Natural killer cell (primary cell): ENCODE results near the gene S100A5. TPM values are rescaled to one million over a fixed set of nuclear protein-coding genes. Genes with fewer than 3 reads are reported as not detected.

ENCODE experiments used
- ATAC-seq, 3 donors: fragments of 150-1000 bp in 2 of 3; fragments of 200-7000 bp in 1 of 3; cut with Tn5 transposase; 1 replicate in 1 of 3; 2 replicates in 2 of 3; pipeline ENCODE4 v1.10.0; 2021; ENCODE audit warnings: mild to moderate bottlenecking in 2 of 3, moderate library complexity in 2 of 3
- DNase-seq, 2 donors: peaks; one replicate each; pipeline versions ENCODE4 v3.0.0 to v3.0.0-alpha.2; 2013 to 2021; ENCODE audit warnings: mixed read lengths in 1 of 2
- H3K27ac ChIP-seq: one replicate; pipeline ENCODE4 v1.5.1; 2013; ENCODE audit warnings: mild to moderate bottlenecking, low read length
- H3K27me3 ChIP-seq: one replicate; pipeline ENCODE4 v1.6.1; 2013; ENCODE audit warnings: low read length; ENCODE audit not compliant: control insufficient read depth, insufficient read depth
- H3K36me3 ChIP-seq: one replicate; pipeline ENCODE4 v1.6.1; 2013; ENCODE audit warnings: low read length; ENCODE audit not compliant: control insufficient read depth, insufficient read depth
- H3K4me1 ChIP-seq: one replicate; pipeline ENCODE4 v1.6.1; 2013; ENCODE audit warnings: low read length; ENCODE audit not compliant: control insufficient read depth, insufficient read depth
- H3K4me3 ChIP-seq: one replicate; pipeline ENCODE4 v1.5.1; 2013; ENCODE audit warnings: low read length
- H3K9me3 ChIP-seq: one replicate; pipeline ENCODE4 v1.6.1; 2013; ENCODE audit warnings: low read length; ENCODE audit not compliant: control insufficient read depth, insufficient read depth
- H3K27ac Mint-ChIP-seq, 2 donors: one replicate each; pipeline ENCODE4 v1.8.0; 2022; ENCODE audit warnings: mild to moderate bottlenecking in 2 of 2, mixed read lengths in 2 of 2, moderate library complexity in 1 of 2
- H3K27me3 Mint-ChIP-seq, 2 donors: one replicate each; pipeline ENCODE4 v1.8.0; 2022; ENCODE audit warnings: low read depth in 2 of 2, mixed read lengths in 2 of 2
- H3K36me3 Mint-ChIP-seq: one replicate; pipeline ENCODE4 v1.8.0; 2022; ENCODE audit warnings: mixed read lengths
- H3K4me1 Mint-ChIP-seq, 2 donors: one replicate each; pipeline ENCODE4 v1.8.0; 2022; ENCODE audit warnings: mixed read lengths in 2 of 2
- H3K4me3 Mint-ChIP-seq: one replicate; pipeline ENCODE4 v1.8.0; 2022; ENCODE audit warnings: mild to moderate bottlenecking, moderate library complexity, mixed read lengths
- H3K9me3 Mint-ChIP-seq, 2 donors: one replicate each; pipeline ENCODE4 v1.8.0; 2022; ENCODE audit warnings: mixed read lengths in 2 of 2
- WGBS: methylation state at CpG from one replicate; pipeline ENCODE4 v1.1.7; 2013; ENCODE audit warnings: missing lambda C conversion rate; ENCODE audit not compliant: insufficient coverage; 5-methylcytosine and 5-hydroxymethylcytosine counted together
- intact Hi-C: fragments of 100-400 bp; cut with micrococcal nuclease; formaldehyde crosslinking; loops from one replicate; pipeline ENCODE4 v1.14.2; 2022
- total RNA-seq, 4 donors: library from RNA; stranded (reverse); fragments of 120-200 nt in 1 of 4; gene quantifications; one replicate each; pipeline versions ENCODE4 v1.2.3 to v1.2.4, GENCODE V29; 2013 to 2022
- TF ChIP-seq, protein P1 (sequence below): fragments of 200-600 bp; IDR thresholded peaks from one replicate; pipeline ENCODE4 v1.8.0; 2022; ENCODE audit warnings: antibody characterized with exemption

The S100A5 gene
- total RNA-seq, 3 donors from 2014 or later (not counting 1 experiment from before 2014, with no cell fraction given): not detected

DNA sequence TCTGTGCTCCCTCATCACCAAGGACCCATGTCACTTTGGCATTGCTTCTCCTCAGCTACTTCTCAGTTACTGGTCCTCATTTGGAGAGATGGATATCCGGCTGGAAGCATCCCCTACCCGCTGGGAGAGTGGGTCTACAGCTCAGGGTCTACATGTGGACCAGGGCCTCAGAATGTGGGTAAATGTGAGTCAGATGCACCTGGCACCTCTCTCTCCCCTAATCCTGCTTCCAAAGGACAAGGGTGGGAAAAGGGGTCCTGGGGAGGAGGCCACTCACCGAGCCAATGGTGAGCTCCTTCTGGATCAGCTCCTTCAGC is 5.9 kb downstream of the S100A5 start:
- H3K36me3 ChIP-seq: peaks cover 8% of the 10 kb centered on the region
- no peaks in the 10 kb centered on the region for H3K27me3 ChIP-seq
- H3K36me3 Mint-ChIP-seq: no peaks in the 10 kb centered on the region
- H3K9me3 ChIP-seq: no peaks in the 10 kb centered on the region
- peak overlapping the region; percentile 96 for H3K27ac ChIP-seq
- peaks cover 64% of the 10 kb centered on the region for H3K4me1 ChIP-seq
- 83% methylated on average over 3 of the region's 3 CpGs for WGBS
- peak overlapping the region; percentile 90 for H3K4me3 ChIP-seq
- intact Hi-C loops: no loop called here
- peak overlapping the region; percentile 90 to 94 for H3K27ac Mint-ChIP-seq
- TF ChIP-seq, protein P1, sequence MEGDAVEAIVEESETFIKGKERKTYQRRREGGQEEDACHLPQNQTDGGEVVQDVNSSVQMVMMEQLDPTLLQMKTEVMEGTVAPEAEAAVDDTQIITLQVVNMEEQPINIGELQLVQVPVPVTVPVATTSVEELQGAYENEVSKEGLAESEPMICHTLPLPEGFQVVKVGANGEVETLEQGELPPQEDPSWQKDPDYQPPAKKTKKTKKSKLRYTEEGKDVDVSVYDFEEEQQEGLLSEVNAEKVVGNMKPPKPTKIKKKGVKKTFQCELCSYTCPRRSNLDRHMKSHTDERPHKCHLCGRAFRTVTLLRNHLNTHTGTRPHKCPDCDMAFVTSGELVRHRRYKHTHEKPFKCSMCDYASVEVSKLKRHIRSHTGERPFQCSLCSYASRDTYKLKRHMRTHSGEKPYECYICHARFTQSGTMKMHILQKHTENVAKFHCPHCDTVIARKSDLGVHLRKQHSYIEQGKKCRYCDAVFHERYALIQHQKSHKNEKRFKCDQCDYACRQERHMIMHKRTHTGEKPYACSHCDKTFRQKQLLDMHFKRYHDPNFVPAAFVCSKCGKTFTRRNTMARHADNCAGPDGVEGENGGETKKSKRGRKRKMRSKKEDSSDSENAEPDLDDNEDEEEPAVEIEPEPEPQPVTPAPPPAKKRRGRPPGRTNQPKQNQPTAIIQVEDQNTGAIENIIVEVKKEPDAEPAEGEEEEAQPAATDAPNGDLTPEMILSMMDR: no peak
- H3K9me3 Mint-ChIP-seq: no peaks in the 10 kb centered on the region
- H3K27me3 Mint-ChIP-seq: no peaks in the 10 kb centered on the region
- ATAC-seq (no peak), DNase-seq (no peak)
- peaks cover 56 to 68% of the 10 kb centered on the region in 2 donors for H3K4me1 Mint-ChIP-seq
- H3K4me3 Mint-ChIP-seq: peak overlapping the region; percentile 88

DNA sequence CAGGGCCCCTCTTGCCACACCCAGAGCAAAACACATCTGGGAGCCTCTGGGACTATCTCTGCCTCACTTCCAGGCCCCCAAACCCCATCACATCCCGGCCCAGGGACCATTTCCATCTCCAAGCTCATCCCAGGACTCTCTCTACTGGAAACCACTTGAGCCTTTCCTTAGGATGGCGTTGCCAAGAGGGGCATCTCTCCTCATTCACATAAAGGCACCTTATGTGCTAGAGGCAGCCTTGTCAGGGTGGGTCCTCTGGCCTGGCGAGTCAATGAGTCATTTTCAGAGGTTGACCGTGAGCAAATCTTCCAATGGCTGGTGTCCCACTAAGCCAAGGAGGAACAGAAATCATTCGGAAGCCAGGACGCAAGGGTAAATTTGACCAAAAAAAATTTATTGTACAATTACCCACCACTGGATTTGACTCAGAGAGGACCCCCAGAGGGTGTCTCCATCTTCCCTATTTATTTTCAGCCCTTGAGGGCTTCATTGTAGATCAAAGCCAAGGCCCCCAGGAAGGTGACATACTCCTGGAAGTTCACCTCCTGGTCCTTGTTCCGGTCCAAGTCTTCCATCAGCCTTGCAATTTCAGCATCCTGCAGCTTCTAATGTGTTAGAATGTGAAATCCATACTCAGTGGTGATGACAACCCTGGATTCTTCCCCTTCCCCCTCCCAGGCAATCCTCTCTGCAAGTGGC is 6.4 kb downstream of the S100A5 start:
- H3K9me3 Mint-ChIP-seq: no peaks in the 10 kb centered on the region
- Histone ChIP-seq H3K36me3 (peaks cover 8% of the 10 kb centered on the region), H3K4me1 (peaks cover 59% of the 10 kb centered on the region), H3K9me3 (no peaks in the 10 kb centered on the region), H3K27me3 (no peaks in the 10 kb centered on the region), H3K4me3 (peak overlapping the region; percentile 90), H3K27ac (peak overlapping the region; percentile 96)
- H3K4me3 Mint-ChIP-seq: peak overlapping the region; percentile 88
- H3K36me3 Mint-ChIP-seq: no peaks in the 10 kb centered on the region
- intact Hi-C loops: no loop called here
- H3K27me3 Mint-ChIP-seq: no peaks in the 10 kb centered on the region
- H3K4me1 Mint-ChIP-seq: peaks cover 51 to 63% of the 10 kb centered on the region in 2 donors
- WGBS: 93% methylated on average over 7 of the region's 7 CpGs
- TF ChIP-seq, protein P1: no peak
- no peak for DNase-seq
- ATAC-seq: no peak
- H3K27ac Mint-ChIP-seq: peak overlapping the region; percentile 90 to 94

DNA sequence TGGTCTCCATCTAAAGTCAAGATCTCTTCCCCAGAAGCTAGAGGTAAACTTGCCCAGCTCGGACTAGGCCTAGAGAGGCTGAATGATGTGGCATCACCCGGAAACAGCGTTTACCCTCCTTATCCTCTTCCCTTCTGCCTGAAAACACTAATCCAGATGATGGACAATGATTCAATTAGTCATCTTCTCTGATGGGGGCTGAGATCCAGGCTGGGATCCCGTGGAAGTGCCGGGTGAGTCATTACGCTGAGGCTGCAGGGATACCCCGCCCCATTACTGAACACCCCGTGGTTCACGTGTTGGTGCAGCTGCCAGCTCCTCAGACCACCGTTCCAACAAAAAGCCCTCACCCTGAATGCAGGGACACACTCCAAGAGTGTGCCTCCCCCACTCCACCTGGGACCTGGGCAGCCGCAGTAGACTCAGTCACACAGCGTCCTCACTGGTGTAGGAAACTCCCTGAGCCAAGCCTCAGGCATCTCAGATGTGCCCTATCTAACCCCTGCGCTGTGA is 7.0 kb downstream of the S100A5 start:
- ATAC-seq (no peak), DNase-seq (peak in 1 of 2 donors; percentile 42)
- no peaks in the 10 kb centered on the region for H3K27me3 Mint-ChIP-seq
- TF ChIP-seq, protein P1: no peak
- H3K9me3 Mint-ChIP-seq: no peaks in the 10 kb centered on the region
- peak overlapping the region; percentile 88 for H3K4me3 Mint-ChIP-seq
- peak overlapping the region; percentile 20 for H3K27ac ChIP-seq
- WGBS: 77% methylated on average over 13 of the region's 13 CpGs
- H3K36me3 ChIP-seq: peaks cover 8% of the 10 kb centered on the region
- no peaks in the 10 kb centered on the region for H3K9me3 ChIP-seq
- intact Hi-C loops: loop anchor here (1.0 kb wide), 1 partner anchor 35 kb away; no protein-coding TSS in a partner anchor
- H3K36me3 Mint-ChIP-seq: no peaks in the 10 kb centered on the region
- H3K27ac Mint-ChIP-seq: peak overlapping the region; percentile 90 to 94
- H3K4me1 ChIP-seq: peaks cover 59% of the 10 kb centered on the region
- no peaks in the 10 kb centered on the region for H3K27me3 ChIP-seq
- H3K4me3 ChIP-seq: peak overlapping the region; percentile 1
- H3K4me1 Mint-ChIP-seq: peaks cover 50 to 62% of the 10 kb centered on the region in 2 donors
